A673 (cell line): ENCODE measurements around the gene TPST1. TPM values are rescaled to one million over a fixed set of nuclear protein-coding genes. Genes with fewer than 3 reads are reported as not detected.

Source experiments
- BruUV-seq: library from RNA; stranded (reverse); fragments of 400-500 nt; replicated peaks from 2 replicates; lab custom pipeline; 2021; lab: Mats Ljungman, UMichigan
- CTCF ChIA-PET: fragments of 300-600 bp; sonication (Branson Sonifier 250); formaldehyde crosslinking; loops from one replicate; lab custom pipeline; 2022; ENCODE audit warnings: antibody characterized with exemption; lab: Charles Lee
- POLR2A ChIA-PET: fragments of 300-600 bp; sonication (Branson Sonifier 250); formaldehyde crosslinking; loops from one replicate; lab custom pipeline; 2022; ENCODE audit warnings: antibody characterized with exemption; ENCODE audit not compliant: low non-redundant PET; lab: Charles Lee
- DNase-seq: peaks from one replicate; pipeline ENCODE4 v3.0.0-alpha.2; 2015; ENCODE audit warnings: low spot score
- H3K27ac ChIP-seq: fragments of 200-600 bp; sonication (generic); 2 replicates; pipeline ENCODE4 v1.5.1; 2016; ENCODE audit warnings: mixed run types, low read depth, mild to moderate bottlenecking, mixed read lengths, antibody characterized with exemption, low read length; ENCODE audit not compliant: poor library complexity, severe bottlenecking
- H3K27me3 ChIP-seq: fragments of 200-600 bp; sonication (generic); replicated peaks from 2 replicates; pipeline ENCODE4 v1.6.1; 2017; ENCODE audit warnings: mixed run types, low read depth, mild to moderate bottlenecking, mixed read lengths, antibody characterized with exemption, low read length; ENCODE audit not compliant: insufficient read depth, poor library complexity
- H3K36me3 ChIP-seq: fragments of 200-600 bp; sonication (generic); 2 replicates; pipeline ENCODE4 v1.6.1; 2016; ENCODE audit warnings: mixed run types, mild to moderate bottlenecking, mixed read lengths, antibody characterized with exemption, low read length; ENCODE audit not compliant: insufficient read depth, poor library complexity, severe bottlenecking
- H3K4me1 ChIP-seq: fragments of 200-600 bp; sonication (generic); 2 replicates; pipeline ENCODE4 v1.6.1; 2017; ENCODE audit warnings: mixed run types, mild to moderate bottlenecking, mixed read lengths, antibody characterized with exemption, low read length; ENCODE audit not compliant: insufficient read depth, poor library complexity, severe bottlenecking
- H3K4me3 ChIP-seq: fragments of 200-600 bp; sonication (generic); 2 replicates; pipeline ENCODE4 v1.5.1; 2016; ENCODE audit warnings: low read depth, mixed run types, mild to moderate bottlenecking, mixed read lengths, low read length; ENCODE audit not compliant: poor library complexity, severe bottlenecking
- H3K9me3 ChIP-seq: fragments of 200-600 bp; sonication (generic); 2 replicates; pipeline ENCODE4 v1.6.1; 2016; ENCODE audit warnings: mixed run types, low read depth, mild to moderate bottlenecking, mixed read lengths, antibody characterized with exemption, low read length; ENCODE audit not compliant: poor library complexity, severe bottlenecking
- CTCF ChIP-seq: fragments of 300-800, 200-600 bp; sonication (generic); conservative IDR thresholded peaks from 2 replicates; pipeline ENCODE4 v1.5.1; 2017; ENCODE audit warnings: low read depth, mild to moderate bottlenecking, antibody characterized with exemption, low read length, moderate library complexity, mixed read lengths
- EZH2 ChIP-seq: fragments of 200-600 bp; sonication (generic); IDR thresholded peaks from 2 replicates; pipeline ENCODE4 v1.6.1; 2017; ENCODE audit warnings: borderline replicate concordance, low read depth, mild to moderate bottlenecking, mixed read lengths, antibody characterized with exemption, low read length; ENCODE audit not compliant: poor library complexity, severe bottlenecking
- intact Hi-C: fragments of 100-400 bp; cut with micrococcal nuclease; formaldehyde crosslinking; loops from one replicate; pipeline ENCODE4 v1.10.0; 2022; ENCODE audit not compliant: unreplicated experiment
- total RNA-seq: library from RNA; stranded (reverse); gene quantifications from 2 replicates; pipeline ENCODE4 v1.2.3, GENCODE V29; 2021

The TPST1 gene
- total RNA-seq, 1 experiment from 2014 or later = 8.0 TPM

- intact Hi-C loops = no loop called here
- POLR2A ChIA-PET = no interaction called here
Observed at GRCh38 chr7:66352071-66352470, 146.9 kb downstream of the TPST1 start.

GRCh38 chr7:66353547-66353946 lies 148.4 kb downstream of the TPST1 start:
- POLR2A ChIA-PET = no interaction called here
- no TSS peak for BruUV-seq
- Histone ChIP-seq H3K4me3 (no peak overlapping the region), H3K27me3 (no peaks in the 10 kb centered on the region), H3K4me1 (peaks cover 4% of the 10 kb centered on the region), H3K27ac (no peak overlapping the region), H3K9me3 (no peaks in the 10 kb centered on the region), H3K36me3 (no peaks in the 10 kb centered on the region)
- TF ChIP-seq CTCF = no peak
- intact Hi-C loops = no loop called here
- no peak for DNase-seq
- CTCF ChIA-PET = no interaction called here

More at GRCh38 chr7:66352071-66352470, 146.9 kb downstream of the TPST1 start:
- no peak for DNase-seq
- Histone ChIP-seq H3K4me3 (no peak overlapping the region), H3K36me3 (no peaks in the 10 kb centered on the region), H3K27me3 (no peaks in the 10 kb centered on the region), H3K27ac (no peak overlapping the region), H3K4me1 (peaks cover 4% of the 10 kb centered on the region), H3K9me3 (no peaks in the 10 kb centered on the region)
- CTCF ChIA-PET = no interaction called here
- BruUV-seq = no TSS peak
- TF ChIP-seq CTCF = no peak
- no peak for TF ChIP-seq EZH2

GRCh38 chr7:66355756-66356155 lies 150.6 kb downstream of the TPST1 start:
- POLR2A ChIA-PET = no interaction called here
- H3K36me3 ChIP-seq = no peaks in the 10 kb centered on the region
- CTCF ChIA-PET = no interaction called here
- no peaks in the 10 kb centered on the region for H3K9me3 ChIP-seq
- H3K4me1 ChIP-seq = peaks cover 4% of the 10 kb centered on the region
- BruUV-seq = no TSS peak
- H3K27ac ChIP-seq = no peak overlapping the region
- H3K27me3 ChIP-seq = no peaks in the 10 kb centered on the region
- no peak for TF ChIP-seq CTCF
- no peak for TF ChIP-seq EZH2
- intact Hi-C loops = no loop called here
- H3K4me3 ChIP-seq = no peak overlapping the region
- no peak for DNase-seq
